GM12878 (cell line): ENCODE data around the gene COMMD10. TPM values are rescaled to one million over a fixed set of nuclear protein-coding genes. Genes with fewer than 3 reads are reported as not detected.

Source experiments
- BHLHE40 ChIP-seq, 2 experiments: fragments of 450-650 bp in 1 of 2; IDR thresholded peaks; 2 replicates each; pipeline ENCODE4 v1.6.1; 2011 to 2017; ENCODE audit warnings: low read depth in 2 of 2, borderline replicate concordance in 1 of 2, improper control_type of control experiment in 1 of 2, low read length in 1 of 2, mild to moderate bottlenecking in 1 of 2
- CHD2 ChIP-seq: IDR thresholded peaks from 2 replicates; pipeline ENCODE4 v1.6.1; 2011; ENCODE audit warnings: low read depth, low read length, improper control_type of control experiment, borderline replicate concordance
- CREM ChIP-seq: IDR thresholded peaks from 2 replicates; pipeline ENCODE4 v1.6.1; 2014; ENCODE audit warnings: antibody characterized with exemption, low read depth
- EED ChIP-seq: sonication (generic); IDR thresholded peaks from 2 replicates; pipeline ENCODE4 v1.6.1; 2016; ENCODE audit warnings: antibody characterized with exemption, low read depth
- ETV6 ChIP-seq, 2 experiments: fragments of 450-650 bp in 1 of 2; IDR thresholded peaks in 1 of 2; conservative IDR thresholded peaks in 1 of 2; 2 replicates each; pipeline ENCODE4 v1.6.1; 2014; ENCODE audit warnings: antibody characterized with exemption in 1 of 2, borderline replicate concordance in 1 of 2, low read depth in 1 of 2, mild to moderate bottlenecking in 1 of 2, moderate library complexity in 1 of 2
- IKZF1 ChIP-seq: fragments of 450-650 bp; conservative IDR thresholded peaks from 2 replicates; pipeline ENCODE4 v1.6.1; 2017; ENCODE audit warnings: antibody characterized with exemption, mild to moderate bottlenecking
- IKZF2 ChIP-seq, 2 experiments: fragments of 450-650 bp; IDR thresholded peaks; 2 replicates each; pipeline ENCODE4 v1.6.1; 2017; ENCODE audit warnings: mild to moderate bottlenecking in 2 of 2, moderate library complexity in 2 of 2
- MEF2A ChIP-seq: IDR thresholded peaks from 2 replicates; pipeline ENCODE4 v1.6.1; 2011; ENCODE audit warnings: low read depth, mild to moderate bottlenecking, low read length, moderate library complexity; ENCODE audit not compliant: insufficient read depth
- MEF2B ChIP-seq: fragments of 450-650 bp; IDR thresholded peaks from 2 replicates; pipeline ENCODE4 v1.6.1; 2018; ENCODE audit warnings: mild to moderate bottlenecking, moderate library complexity; ENCODE audit not compliant: partially characterized antibody, poor library complexity, severe bottlenecking
- MTA2 ChIP-seq: fragments of 450-650 bp; IDR thresholded peaks from 2 replicates; pipeline ENCODE4 v1.6.1; 2016; ENCODE audit warnings: low read depth, mild to moderate bottlenecking, moderate library complexity
- MXI1 ChIP-seq: fragments of 150-350 bp; IDR thresholded peaks from 2 replicates; pipeline ENCODE4 v1.6.1; 2011; ENCODE audit warnings: low read depth, mild to moderate bottlenecking, inconsistent platforms, low read length, improper control_type of control experiment
- NR2F1 ChIP-seq: fragments of 450-650 bp; conservative IDR thresholded peaks from 2 replicates; pipeline ENCODE4 v1.6.1; 2017; ENCODE audit warnings: mild to moderate bottlenecking
- RBBP5 ChIP-seq: fragments of 200-600 bp; sonication (generic); conservative IDR thresholded peaks from 2 replicates; pipeline ENCODE4 v1.6.1; 2016
- SMAD5 ChIP-seq: IDR thresholded peaks from 2 replicates; pipeline ENCODE4 v1.6.1; 2016; ENCODE audit warnings: antibody characterized with exemption, low read depth
- TBL1XR1 ChIP-seq: IDR thresholded peaks from 2 replicates; pipeline ENCODE4 v1.6.1; 2012; ENCODE audit warnings: low read depth, low read length, improper control_type of control experiment
- ZNF274 ChIP-seq: IDR thresholded peaks from one replicate; pipeline ENCODE4 v1.8.0; 2011; ENCODE audit not compliant: insufficient read length, insufficient read depth
- ZZZ3 ChIP-seq: IDR thresholded peaks from 2 replicates; pipeline ENCODE4 v1.6.1; 2011; ENCODE audit warnings: low read depth; ENCODE audit not compliant: control insufficient read depth, insufficient read length
- polyA plus RNA-seq, 11 experiments: library from polyadenylated mRNA; depleted of rRNA in 4 of 11; unstranded in 6 of 11; stranded (reverse) in 5 of 11; fragments of >200 nt; fragmentation: Nextera tagmentation in 4 of 11; fragmentation: Illumina TruSeq in 1 of 11; extraction: Ambion mirVana in 4 of 11; extraction: Trizol in 1 of 11; gene quantifications; 1 replicate in 1 of 11; 2 replicates in 10 of 11; pipeline versions ENCODE4 v1.2.1 to v1.2.3, GENCODE V29; 2011 to 2016; ENCODE audit warnings: inconsistent platforms in 2 of 11, missing spikeins in 2 of 11, low read depth in 1 of 11
- total RNA-seq, 4 experiments: library from RNA; depleted of rRNA in 3 of 4; stranded (reverse); fragments of >200 nt in 3 of 4; fragmentation: Illumina TruSeq in 1 of 4; extraction: Trizol in 1 of 4; gene quantifications; 2 replicates each; pipeline versions ENCODE4 v1.2.1 to v1.2.3, GENCODE V29; 2013 to 2021
- TF ChIP-seq, protein P1 (sequence below): fragments of 450-650 bp; IDR thresholded peaks from 2 replicates; pipeline ENCODE4 v1.6.1; 2016; ENCODE audit warnings: mild to moderate bottlenecking, moderate library complexity, borderline replicate concordance
- TF ChIP-seq, protein P2 (sequence below), 3 experiments: IDR thresholded peaks in 2 of 3; conservative IDR thresholded peaks in 1 of 3; 2 replicates each; pipeline ENCODE4 v1.5.1; 2011; ENCODE audit warnings: low read depth in 3 of 3, low read length in 3 of 3, mild to moderate bottlenecking in 3 of 3, control low read depth in 2 of 3, moderate library complexity in 2 of 3, inconsistent platforms in 1 of 3, mixed read lengths in 1 of 3; ENCODE audit not compliant: control insufficient read depth in 2 of 3, insufficient read depth in 1 of 3; ENCODE audit errors: extremely low read depth in 1 of 3
- TF ChIP-seq, protein P3 (sequence below): fragments of 450-650 bp; IDR thresholded peaks from 2 replicates; pipeline ENCODE4 v1.6.1; 2017; ENCODE audit warnings: low read depth, mild to moderate bottlenecking, moderate library complexity

The COMMD10 gene
- total and polyA plus RNA-seq, 10 of the 15 experiments (the other 5 are each of a cell fraction or from before 2014, with no cell fraction given): 19.6 to 98.7 (median 28.0) TPM

DNA sequence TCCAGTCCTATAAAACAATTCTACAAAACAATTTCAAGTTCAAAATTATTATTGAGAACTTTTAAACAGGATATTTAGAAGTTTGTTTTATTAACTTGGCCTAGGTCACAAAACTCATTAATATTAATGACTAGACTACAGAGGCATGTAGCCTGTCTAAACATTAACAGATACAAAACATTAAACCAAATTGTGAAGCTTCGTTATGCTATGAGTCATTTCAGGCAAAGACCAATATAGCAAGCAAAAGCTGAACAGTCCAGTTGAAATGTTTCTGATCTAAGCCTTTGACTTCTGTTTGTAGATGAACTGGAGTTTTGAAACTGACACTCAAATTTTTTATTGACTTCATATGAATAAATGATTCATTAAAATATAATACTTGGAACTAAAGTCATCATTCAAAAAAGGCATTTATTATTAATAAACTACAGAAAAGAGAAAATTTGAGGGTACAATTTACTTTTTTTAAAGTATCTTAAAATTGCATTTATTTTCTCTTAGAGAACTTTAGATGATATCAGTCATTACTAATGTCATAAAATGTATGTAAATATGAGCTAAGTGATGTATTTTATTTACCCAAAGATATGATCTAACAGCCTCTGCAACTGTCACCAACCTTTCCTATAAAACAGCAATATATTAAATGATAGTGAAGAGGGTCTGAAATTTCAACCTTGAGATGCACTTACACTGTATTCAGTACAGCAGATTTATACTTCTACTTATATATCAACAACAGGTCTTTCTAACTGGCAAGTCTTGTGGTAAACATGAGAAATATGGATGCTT is 188.8 kb downstream of the COMMD10 start (continued):
- TF ChIP-seq, protein P1, sequence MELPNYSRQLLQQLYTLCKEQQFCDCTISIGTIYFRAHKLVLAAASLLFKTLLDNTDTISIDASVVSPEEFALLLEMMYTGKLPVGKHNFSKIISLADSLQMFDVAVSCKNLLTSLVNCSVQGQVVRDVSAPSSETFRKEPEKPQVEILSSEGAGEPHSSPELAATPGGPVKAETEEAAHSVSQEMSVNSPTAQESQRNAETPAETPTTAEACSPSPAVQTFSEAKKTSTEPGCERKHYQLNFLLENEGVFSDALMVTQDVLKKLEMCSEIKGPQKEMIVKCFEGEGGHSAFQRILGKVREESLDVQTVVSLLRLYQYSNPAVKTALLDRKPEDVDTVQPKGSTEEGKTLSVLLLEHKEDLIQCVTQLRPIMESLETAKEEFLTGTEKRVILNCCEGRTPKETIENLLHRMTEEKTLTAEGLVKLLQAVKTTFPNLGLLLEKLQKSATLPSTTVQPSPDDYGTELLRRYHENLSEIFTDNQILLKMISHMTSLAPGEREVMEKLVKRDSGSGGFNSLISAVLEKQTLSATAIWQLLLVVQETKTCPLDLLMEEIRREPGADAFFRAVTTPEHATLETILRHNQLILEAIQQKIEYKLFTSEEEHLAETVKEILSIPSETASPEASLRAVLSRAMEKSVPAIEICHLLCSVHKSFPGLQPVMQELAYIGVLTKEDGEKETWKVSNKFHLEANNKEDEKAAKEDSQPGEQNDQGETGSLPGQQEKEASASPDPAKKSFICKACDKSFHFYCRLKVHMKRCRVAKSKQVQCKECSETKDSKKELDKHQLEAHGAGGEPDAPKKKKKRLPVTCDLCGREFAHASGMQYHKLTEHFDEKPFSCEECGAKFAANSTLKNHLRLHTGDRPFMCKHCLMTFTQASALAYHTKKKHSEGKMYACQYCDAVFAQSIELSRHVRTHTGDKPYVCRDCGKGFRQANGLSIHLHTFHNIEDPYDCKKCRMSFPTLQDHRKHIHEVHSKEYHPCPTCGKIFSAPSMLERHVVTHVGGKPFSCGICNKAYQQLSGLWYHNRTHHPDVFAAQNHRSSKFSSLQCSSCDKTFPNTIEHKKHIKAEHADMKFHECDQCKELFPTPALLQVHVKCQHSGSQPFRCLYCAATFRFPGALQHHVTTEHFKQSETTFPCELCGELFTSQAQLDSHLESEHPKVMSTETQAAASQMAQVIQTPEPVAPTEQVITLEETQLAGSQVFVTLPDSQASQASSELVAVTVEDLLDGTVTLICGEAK: no peak
- TF ChIP-seq CREM (no peak), MXI1 (no peak), ZNF274 (no peak), MTA2 (peak; percentile 81), MEF2B (peak; percentile 75), ZZZ3 (no peak), SMAD5 (no peak), CHD2 (no peak), ETV6 (conservative IDR thresholded peaks at IDR 0.05 in 1 of 2, IDR thresholded peaks at IDR 0.05 in 1 of 2; ENCODE audit: borderline replicate concordance in 1 of 2, low read depth in 1 of 2) (no peak), IKZF2 (IDR thresholded peaks at IDR 0.05) (peak in 1 of 2 experiments; percentile 14; a peak in 2 of 4 replicates), TBL1XR1 (no peak), IKZF1 (no peak), BHLHE40 (IDR thresholded peaks at IDR 0.05; ENCODE audit: borderline replicate concordance in 1 of 2, low read depth in 2 of 2, low read length in 1 of 2) (no peak; a peak in 1 of 4 replicates), RBBP5 (no peak), MEF2A (0 out of 2 replicates have a peak, but pooled peaks have one; percentile 46), EED (no peak), NR2F1 (0 out of 2 replicates have a peak, but pooled peaks have one; percentile 17)
- TF ChIP-seq, protein P2, sequence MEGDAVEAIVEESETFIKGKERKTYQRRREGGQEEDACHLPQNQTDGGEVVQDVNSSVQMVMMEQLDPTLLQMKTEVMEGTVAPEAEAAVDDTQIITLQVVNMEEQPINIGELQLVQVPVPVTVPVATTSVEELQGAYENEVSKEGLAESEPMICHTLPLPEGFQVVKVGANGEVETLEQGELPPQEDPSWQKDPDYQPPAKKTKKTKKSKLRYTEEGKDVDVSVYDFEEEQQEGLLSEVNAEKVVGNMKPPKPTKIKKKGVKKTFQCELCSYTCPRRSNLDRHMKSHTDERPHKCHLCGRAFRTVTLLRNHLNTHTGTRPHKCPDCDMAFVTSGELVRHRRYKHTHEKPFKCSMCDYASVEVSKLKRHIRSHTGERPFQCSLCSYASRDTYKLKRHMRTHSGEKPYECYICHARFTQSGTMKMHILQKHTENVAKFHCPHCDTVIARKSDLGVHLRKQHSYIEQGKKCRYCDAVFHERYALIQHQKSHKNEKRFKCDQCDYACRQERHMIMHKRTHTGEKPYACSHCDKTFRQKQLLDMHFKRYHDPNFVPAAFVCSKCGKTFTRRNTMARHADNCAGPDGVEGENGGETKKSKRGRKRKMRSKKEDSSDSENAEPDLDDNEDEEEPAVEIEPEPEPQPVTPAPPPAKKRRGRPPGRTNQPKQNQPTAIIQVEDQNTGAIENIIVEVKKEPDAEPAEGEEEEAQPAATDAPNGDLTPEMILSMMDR (IDR thresholded peaks at IDR 0.05 in 2 of 3, conservative IDR thresholded peaks at IDR 0.05 in 1 of 3; ENCODE audit: control insufficient read depth in 2 of 3, extremely low read depth in 1 of 3, insufficient read depth in 1 of 3, low read depth in 3 of 3, low read length in 3 of 3): no peak
- TF ChIP-seq, protein P3, sequence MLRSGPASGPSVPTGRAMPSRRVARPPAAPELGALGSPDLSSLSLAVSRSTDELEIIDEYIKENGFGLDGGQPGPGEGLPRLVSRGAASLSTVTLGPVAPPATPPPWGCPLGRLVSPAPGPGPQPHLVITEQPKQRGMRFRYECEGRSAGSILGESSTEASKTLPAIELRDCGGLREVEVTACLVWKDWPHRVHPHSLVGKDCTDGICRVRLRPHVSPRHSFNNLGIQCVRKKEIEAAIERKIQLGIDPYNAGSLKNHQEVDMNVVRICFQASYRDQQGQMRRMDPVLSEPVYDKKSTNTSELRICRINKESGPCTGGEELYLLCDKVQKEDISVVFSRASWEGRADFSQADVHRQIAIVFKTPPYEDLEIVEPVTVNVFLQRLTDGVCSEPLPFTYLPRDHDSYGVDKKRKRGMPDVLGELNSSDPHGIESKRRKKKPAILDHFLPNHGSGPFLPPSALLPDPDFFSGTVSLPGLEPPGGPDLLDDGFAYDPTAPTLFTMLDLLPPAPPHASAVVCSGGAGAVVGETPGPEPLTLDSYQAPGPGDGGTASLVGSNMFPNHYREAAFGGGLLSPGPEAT: no peak; the same call in 1 of the 2 replicates
